ENCODE results near the gene HNRNPUL1.

DNA sequence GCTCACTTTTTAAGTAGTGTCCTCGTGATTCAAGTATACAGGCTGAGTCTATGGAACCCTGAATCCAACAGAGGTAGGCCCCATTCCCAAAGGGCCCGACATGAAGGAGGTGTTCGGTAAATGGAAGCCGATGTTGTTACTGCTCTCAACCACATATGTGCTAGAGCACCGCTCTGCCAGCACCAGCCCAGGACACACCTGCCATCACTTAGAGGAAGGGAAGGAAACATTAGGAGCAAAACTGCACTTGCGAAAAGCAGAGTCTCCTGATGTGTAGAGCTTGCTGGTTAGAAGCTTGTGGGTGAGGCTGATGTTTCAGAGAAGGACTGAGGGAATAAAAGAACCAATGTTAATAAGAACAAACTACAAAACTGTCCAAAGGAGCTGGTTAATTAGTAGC, 36.4 kb downstream of the HNRNPUL1 start:
- TF ChIP-seq, protein P1, sequence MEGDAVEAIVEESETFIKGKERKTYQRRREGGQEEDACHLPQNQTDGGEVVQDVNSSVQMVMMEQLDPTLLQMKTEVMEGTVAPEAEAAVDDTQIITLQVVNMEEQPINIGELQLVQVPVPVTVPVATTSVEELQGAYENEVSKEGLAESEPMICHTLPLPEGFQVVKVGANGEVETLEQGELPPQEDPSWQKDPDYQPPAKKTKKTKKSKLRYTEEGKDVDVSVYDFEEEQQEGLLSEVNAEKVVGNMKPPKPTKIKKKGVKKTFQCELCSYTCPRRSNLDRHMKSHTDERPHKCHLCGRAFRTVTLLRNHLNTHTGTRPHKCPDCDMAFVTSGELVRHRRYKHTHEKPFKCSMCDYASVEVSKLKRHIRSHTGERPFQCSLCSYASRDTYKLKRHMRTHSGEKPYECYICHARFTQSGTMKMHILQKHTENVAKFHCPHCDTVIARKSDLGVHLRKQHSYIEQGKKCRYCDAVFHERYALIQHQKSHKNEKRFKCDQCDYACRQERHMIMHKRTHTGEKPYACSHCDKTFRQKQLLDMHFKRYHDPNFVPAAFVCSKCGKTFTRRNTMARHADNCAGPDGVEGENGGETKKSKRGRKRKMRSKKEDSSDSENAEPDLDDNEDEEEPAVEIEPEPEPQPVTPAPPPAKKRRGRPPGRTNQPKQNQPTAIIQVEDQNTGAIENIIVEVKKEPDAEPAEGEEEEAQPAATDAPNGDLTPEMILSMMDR (IDR thresholded peaks at IDR 0.05): no peak
- no peak for TF ChIP-seq POLR2A (IDR thresholded peaks at IDR 0.05)
